PFSK-1 (cell line): Measurements from ENCODE around the gene KRTAP4-7.

ENCODE experiments used
- POLR2AphosphoS5 ChIP-seq: IDR thresholded peaks from 2 replicates; pipeline ENCODE4 v1.6.1; 2012; ENCODE audit warnings: low read depth, mild to moderate bottlenecking, control low read depth, low read length, moderate library complexity
- TAF1 ChIP-seq: IDR thresholded peaks from 2 replicates; pipeline ENCODE4 v1.6.1; 2012; ENCODE audit warnings: low read length, control low read depth, borderline replicate concordance; ENCODE audit not compliant: insufficient read depth

DNA sequence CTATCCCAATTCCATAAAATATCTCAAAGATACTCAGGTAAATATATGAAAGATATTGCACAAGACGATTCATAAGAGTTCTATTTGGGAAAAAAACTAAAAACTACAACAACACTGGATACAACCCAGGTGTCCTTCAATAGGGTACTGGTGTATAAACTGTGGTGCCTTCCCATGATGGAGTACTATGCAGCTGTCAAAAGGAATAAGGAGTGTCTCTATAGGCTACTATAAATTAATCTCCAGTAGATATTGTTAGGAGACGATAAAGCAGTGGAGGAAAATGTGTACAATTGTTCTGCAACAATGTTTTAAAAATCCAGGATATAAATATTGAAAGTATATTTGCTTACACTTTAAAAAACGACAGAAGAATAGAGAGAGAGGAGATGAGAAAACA is 42.5 kb downstream of the KRTAP4-7 start:
- TF ChIP-seq POLR2AphosphoS5: no peak
- no peak for TF ChIP-seq TAF1
